Activated T-cell treated with anti-CD3 and anti-CD28 coated beads for 24 hours (primary cell): Measurements from ENCODE around the gene HNRNPC.

Experiments used
- DNase-seq: peaks from one replicate; pipeline ENCODE4 v3.0.0-alpha.2; 2020; ENCODE audit warnings: low read depth

HNRNPC gene

GRCh38 chr14:21210023-21210422 is 59.2 kb downstream of the HNRNPC start:
- no peak for DNase-seq

GRCh38 chr14:21209185-21209584 is 60.1 kb downstream of the HNRNPC start:
- DNase-seq = no peak

DNA sequence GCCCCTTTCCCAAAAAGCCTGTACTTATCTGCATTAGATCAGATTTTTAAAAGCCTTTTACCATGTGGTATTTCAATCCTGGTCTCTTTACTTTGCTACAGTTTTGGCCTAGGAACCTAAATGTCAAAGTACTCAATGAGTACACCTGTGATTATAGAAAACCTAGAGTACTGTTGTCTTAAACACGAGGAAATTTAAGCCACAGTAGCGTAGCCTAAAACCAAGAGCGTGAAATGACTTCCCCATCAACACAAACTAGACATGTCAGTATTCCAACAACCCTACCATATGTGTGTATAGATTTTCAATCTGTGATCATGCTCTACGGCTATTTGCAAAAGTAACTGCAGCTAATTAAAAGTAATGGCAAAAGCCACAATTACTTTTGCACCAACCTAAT is 60.7 kb downstream of the HNRNPC start:
- DNase-seq = no peak

DNA sequence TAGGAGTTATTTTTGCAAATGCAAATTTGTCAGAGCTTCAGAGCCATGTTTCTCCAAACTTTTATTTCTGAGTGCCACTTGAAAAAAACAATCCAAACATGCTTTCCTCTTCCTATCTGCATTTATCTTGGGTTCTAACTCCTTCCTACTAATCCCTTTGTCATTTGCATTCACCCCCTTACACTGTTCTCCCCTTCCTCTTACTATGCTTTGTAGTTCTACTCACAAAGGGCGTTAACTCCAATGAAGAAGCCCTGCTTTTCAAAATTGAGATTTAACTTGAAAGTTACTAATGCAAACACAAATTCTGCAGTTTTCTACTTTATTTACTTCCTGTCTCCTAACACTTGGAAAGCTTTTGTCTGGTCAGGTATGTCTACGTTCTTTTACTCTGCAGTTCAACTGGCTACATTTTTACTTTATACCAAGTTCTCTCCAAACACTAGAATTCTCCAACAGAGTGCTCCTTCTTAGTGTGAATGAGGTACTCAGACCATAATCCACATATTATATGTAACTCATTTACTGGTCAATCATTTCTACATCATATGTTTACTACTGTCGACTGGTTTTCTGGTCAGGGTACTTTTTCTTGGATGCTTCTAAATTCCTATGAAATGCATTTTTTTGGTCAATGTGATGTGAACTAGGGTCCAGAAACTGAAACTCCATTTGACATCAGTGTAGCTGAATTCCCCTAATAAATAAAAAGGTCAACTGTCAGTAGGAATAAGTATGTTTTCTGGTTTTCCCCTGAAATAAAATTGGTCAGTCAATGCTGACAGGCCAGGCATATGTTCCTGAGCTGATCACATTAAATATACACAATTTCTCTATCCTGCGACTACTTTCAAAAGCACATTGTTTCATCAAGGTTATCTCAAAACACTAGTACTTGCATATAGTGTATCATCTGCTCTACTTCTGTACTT is 62.2 kb downstream of the HNRNPC start:
- no peak for DNase-seq

GRCh38 chr14:21205678-21206581 is 63.3 kb downstream of the HNRNPC start:
- no peak for DNase-seq

DNA sequence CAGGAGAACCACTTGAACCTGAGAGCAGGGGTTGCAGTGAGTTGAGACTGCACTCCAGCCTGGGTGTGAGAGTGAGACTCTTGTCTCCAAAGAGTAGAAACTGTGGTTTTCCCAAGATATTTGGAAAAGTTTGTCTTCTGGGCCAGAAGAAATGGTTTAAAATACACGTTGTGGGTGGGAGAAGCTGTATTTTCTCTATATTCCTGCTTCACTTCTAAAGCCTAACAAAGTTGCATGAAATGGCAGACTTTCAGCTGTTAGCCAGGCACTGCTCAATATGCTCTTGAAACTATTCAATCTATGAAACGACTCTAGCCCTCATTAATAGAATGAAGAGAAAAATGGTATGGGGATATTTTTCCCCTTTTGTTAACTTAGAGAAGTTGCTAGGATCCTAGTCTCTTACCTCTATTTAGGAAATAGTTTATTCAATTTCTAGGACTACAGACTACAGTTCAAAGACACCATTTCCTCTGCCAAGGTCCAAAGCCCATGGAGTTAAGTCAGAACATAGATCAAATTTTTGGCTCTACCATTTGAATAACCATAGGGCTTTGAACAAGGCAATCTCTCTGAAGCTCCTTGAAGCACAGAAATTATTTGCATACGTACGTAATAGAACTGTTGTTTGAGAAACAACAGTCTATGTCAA is 64.1 kb downstream of the HNRNPC start:
- no peak for DNase-seq

GRCh38 chr14:21204167-21205025 is 64.8 kb downstream of the HNRNPC start:
- no peak for DNase-seq

DNA sequence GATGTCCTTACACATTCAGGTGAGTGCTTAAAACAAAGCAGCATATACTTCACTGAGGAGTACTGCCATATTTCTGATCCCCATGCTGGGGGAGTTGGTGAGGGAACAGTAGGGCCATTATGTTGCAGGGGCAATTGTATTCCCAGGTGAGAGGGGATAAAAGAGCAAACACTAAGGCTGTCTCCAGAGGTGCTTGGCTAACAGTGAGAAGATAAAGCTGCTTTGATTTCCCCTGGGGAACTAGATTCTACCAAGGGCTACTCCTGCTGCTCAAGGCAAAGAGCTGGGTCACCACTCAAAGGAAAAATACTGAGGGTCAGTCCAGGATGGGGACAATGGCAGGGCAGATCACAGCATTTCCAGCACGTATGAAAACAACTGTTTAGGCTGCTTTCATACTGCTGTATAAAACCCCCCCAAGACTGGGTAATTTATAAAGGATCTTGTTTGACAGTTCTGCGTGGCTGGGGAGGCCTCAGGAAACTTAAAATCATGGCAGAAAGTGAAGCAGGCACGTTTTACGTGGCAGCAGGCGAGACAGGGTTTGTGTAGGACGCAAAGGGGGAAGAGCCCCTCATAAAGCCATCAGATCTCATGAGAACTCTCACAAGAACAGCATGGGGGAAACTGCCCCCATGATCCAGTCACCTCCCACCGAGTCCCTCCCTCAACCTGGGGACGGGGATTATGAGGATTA is 65.6 kb downstream of the HNRNPC start:
- no peak for DNase-seq

- no peak for DNase-seq
These were observed 66.5 kb downstream of the HNRNPC start for GRCh38 chr14:21202463-21203358.

DNA sequence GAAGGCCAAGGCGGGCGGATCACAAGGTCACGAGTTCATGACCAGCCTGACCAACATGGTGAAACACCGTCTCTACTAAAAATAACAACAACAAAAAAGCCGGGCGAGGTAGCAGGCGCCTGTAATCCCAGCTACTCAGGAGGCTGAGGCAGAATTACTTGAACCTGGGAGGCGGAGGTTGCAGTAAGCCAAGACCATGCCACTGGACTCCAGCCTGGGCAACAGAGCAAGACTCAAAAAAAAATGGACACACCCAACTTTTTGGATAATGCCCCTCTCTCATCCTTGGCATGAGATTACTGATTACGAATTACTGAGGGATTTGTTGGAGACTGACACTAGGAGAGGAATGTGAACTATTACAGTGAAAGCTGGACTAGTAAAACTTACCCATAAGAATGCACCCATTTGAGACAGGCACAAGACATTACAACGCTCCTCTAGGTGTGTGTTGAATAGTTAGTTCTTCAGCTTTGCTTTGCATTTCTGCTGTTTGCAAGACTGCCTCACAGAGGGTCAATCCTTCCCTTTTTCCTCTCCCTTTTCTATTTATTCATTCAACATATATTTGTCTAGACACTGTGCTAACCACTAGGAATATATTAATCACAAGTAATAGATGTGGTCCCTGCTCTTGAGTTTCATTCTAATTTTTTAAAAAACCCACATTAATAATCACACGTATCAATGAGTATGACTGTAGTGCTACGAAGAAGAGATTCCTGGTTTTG is 67.3 kb downstream of the HNRNPC start:
- no peak for DNase-seq

DNA sequence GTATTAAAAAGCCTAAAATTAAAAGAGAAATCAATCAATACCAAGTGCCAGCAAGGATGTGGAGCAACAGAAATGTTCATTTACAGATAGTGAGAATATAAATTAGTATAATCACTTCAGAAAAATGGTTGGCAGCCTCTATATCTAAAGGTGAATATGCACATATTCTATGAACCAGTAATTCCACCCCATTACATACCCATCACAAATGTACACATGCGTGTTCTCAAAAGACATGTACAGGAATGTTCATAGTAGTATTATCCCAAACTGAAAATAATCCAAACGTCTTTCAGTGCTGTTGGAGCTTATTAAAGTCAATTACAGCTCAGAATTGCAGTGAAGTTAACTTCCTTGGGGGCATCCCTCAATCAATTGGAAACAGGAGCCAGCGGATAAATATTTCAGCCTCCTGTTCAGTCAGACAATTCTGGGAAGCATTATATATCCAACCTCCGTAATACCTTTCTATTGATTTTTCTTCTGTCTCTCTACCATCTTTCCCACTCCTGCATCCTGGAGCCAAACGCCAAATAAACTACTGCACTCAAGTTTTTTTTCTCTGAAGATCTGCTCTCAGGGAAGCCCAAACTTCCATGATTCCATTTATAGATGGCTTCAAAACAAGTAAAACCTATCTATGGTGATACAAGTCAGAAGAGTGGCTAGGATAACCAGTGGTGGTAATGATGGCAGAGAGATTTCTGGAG is 68.3 kb downstream of the HNRNPC start:
- no peak for DNase-seq

GRCh38 chr14:21199611-21200560 is 69.4 kb downstream of the HNRNPC start:
- DNase-seq = no peak

- no peak for DNase-seq
These were observed 71.6 kb downstream of the HNRNPC start for GRCh38 chr14:21197418-21198205.

- no peak for DNase-seq
These were observed 74.6 kb downstream of the HNRNPC start for GRCh38 chr14:21194597-21194996.

- DNase-seq = no peak
These were observed 76.2 kb downstream of the HNRNPC start for GRCh38 chr14:21192875-21193535.

- no peak for DNase-seq
These were observed 76.8 kb downstream of the HNRNPC start for GRCh38 chr14:21192447-21192822.
